HCT116 (cell line): ENCODE measurements around the gene ACER3. TPM values are rescaled to one million over a fixed set of nuclear protein-coding genes. Genes with fewer than 3 reads are reported as not detected.

ENCODE experiments used
- ATAC-seq: fragments of 200-7000 bp; cut with Tn5 transposase; 2 replicates; pipeline ENCODE4 v1.9.1; 2020; ENCODE audit warnings: mild to moderate bottlenecking, moderate library complexity
- BruUV-seq: library from RNA; stranded (reverse); fragments of 400-500 nt; replicated peaks from 2 replicates; lab custom pipeline; 2021; lab: Mats Ljungman, UMichigan
- CTCF ChIA-PET: fragments of 300-600 bp; sonication (Branson Sonifier 250); formaldehyde crosslinking; loops from one replicate; lab custom pipeline; 2021; ENCODE audit warnings: antibody characterized with exemption; lab: Charles Lee
- POLR2A ChIA-PET: fragments of 300-600, 350-600 bp; sonication (Branson Sonifier 250); formaldehyde crosslinking; loops from one replicate; lab custom pipeline; 2021; ENCODE audit warnings: antibody characterized with exemption; lab: Charles Lee
- RAD21 ChIA-PET, 2 experiments: fragments of 300-600 bp; sonication (Branson Sonifier 250); formaldehyde crosslinking; loops; one replicate each; lab custom pipeline; 2023; ENCODE audit warnings: low total read pairs in 2 of 2; ENCODE audit not compliant: uncharacterized antibody in 2 of 2, unreplicated experiment in 2 of 2, low non-redundant PET in 1 of 2; lab: Charles Lee
- DNase-seq: peaks from one replicate; pipeline ENCODE4 v3.0.0-alpha.2; 2010; ENCODE audit warnings: low read depth, low spot score
- H2AFZ ChIP-seq: fragments of 200-600 bp; shearing (Covaris generic), sonication (generic); 2 replicates; pipeline ENCODE4 v1.6.1; 2017; ENCODE audit warnings: low read depth, mixed run types, mixed read lengths, antibody characterized with exemption, low read length; ENCODE audit not compliant: poor library complexity, severe bottlenecking
- H3K27ac ChIP-seq: 2 replicates; pipeline ENCODE4 v1.5.1; 2012; ENCODE audit warnings: low read depth, low read length
- H3K27me3 ChIP-seq: fragments of 200-600 bp; sonication (generic); 2 replicates; pipeline ENCODE4 v1.6.1; 2016; ENCODE audit warnings: mixed run types, low read length, mixed read lengths; ENCODE audit not compliant: insufficient read depth
- H3K36me3 ChIP-seq, 2 experiments: fragments of 200-500 bp in 1 of 2; fragments of 200-600 bp in 1 of 2; sonication (Bioruptor generic) in 1 of 2; sonication (generic) in 1 of 2; 2 replicates each; pipeline versions ENCODE4 v1.5.1 to v1.6.1; 2014 to 2016; ENCODE audit warnings: low read length in 2 of 2, inconsistent platforms in 1 of 2, mixed read lengths in 1 of 2, mixed run types in 1 of 2; ENCODE audit not compliant: insufficient read depth in 2 of 2, control insufficient read depth in 1 of 2
- H3K4me1 ChIP-seq, 2 experiments: fragments of 200-600 bp in 1 of 2; sonication (generic) in 1 of 2; 2 replicates each; pipeline versions ENCODE4 v1.5.1 to v1.6.1; 2012 to 2017; ENCODE audit warnings: low read length in 2 of 2, inconsistent platforms in 1 of 2, mild to moderate bottlenecking in 1 of 2, mixed read lengths in 1 of 2, mixed run types in 1 of 2, moderate library complexity in 1 of 2; ENCODE audit not compliant: insufficient read depth in 2 of 2, control insufficient read depth in 1 of 2
- H3K4me2 ChIP-seq: fragments of 200-600 bp; sonication (generic); 2 replicates; pipeline ENCODE4 v1.6.1; 2017; ENCODE audit warnings: mixed run types, low read length, mixed read lengths
- H3K4me3 ChIP-seq, 2 experiments: fragments of 200-600 bp in 1 of 2; sonication (generic) in 1 of 2; replicated peaks in 1 of 2; 2 replicates each; pipeline ENCODE4 v1.5.1; 2011 to 2016; ENCODE audit warnings: low read length in 2 of 2, control low read depth in 1 of 2, low read depth in 1 of 2, mild to moderate bottlenecking in 1 of 2, mixed read lengths in 1 of 2, mixed run types in 1 of 2
- H3K79me2 ChIP-seq: fragments of 200-600 bp; sonication (generic); 2 replicates; pipeline ENCODE4 v1.6.1; 2017; ENCODE audit warnings: mild to moderate bottlenecking, mixed run types, low read length, moderate library complexity, mixed read lengths; ENCODE audit not compliant: insufficient read depth
- H3K9ac ChIP-seq: fragments of 200-600 bp; sonication (generic); 2 replicates; pipeline ENCODE4 v1.6.1; 2016; ENCODE audit warnings: low read length, mixed read lengths
- H3K9me2 ChIP-seq: fragments of 200-600 bp; sonication (generic), shearing (Covaris generic); 2 replicates; pipeline ENCODE4 v1.6.1; 2017; ENCODE audit warnings: mixed run types, mild to moderate bottlenecking, moderate library complexity; ENCODE audit not compliant: insufficient read depth
- H3K9me3 ChIP-seq, 2 experiments: fragments of 200-500 bp in 1 of 2; fragments of 200-600 bp in 1 of 2; sonication (Bioruptor generic) in 1 of 2; sonication (generic) in 1 of 2; 2 replicates each; pipeline ENCODE4 v1.6.1; 2014 to 2017; ENCODE audit warnings: low read length in 2 of 2, mixed read lengths in 2 of 2, inconsistent platforms in 1 of 2, low read depth in 1 of 2, mild to moderate bottlenecking in 1 of 2, mixed run types in 1 of 2, moderate library complexity in 1 of 2; ENCODE audit not compliant: control insufficient read depth in 1 of 2, insufficient read depth in 1 of 2
- H4K20me1 ChIP-seq: fragments of 200-600 bp; sonication (generic), shearing (Covaris generic); 2 replicates; pipeline ENCODE4 v1.6.1; 2017; ENCODE audit warnings: mixed run types, mild to moderate bottlenecking, moderate library complexity; ENCODE audit not compliant: insufficient read depth
- RAD21 ChIP-seq: IDR thresholded peaks from 2 replicates; pipeline ENCODE4 v1.6.1; 2012; ENCODE audit warnings: low read depth, mild to moderate bottlenecking
- intact Hi-C: fragments of 100-400 bp; cut with micrococcal nuclease; formaldehyde crosslinking; loops from 2 replicates; pipeline ENCODE4 v1.10.0; 2022
- total RNA-seq: library from RNA; stranded (reverse); gene quantifications from one replicate; pipeline ENCODE4 v1.2.1, GENCODE V29; 2021; ENCODE audit not compliant: unreplicated experiment
- TF ChIP-seq, protein P1 (sequence below): IDR thresholded peaks from 2 replicates; pipeline ENCODE4 v1.6.1; 2012; ENCODE audit warnings: low read depth
- TF ChIP-seq, protein P2 (sequence below), 3 experiments: fragments of 200-600 bp in 1 of 3; sonication (generic) in 1 of 3; IDR thresholded peaks in 2 of 3; conservative IDR thresholded peaks in 1 of 3; 2 replicates each; pipeline ENCODE4 v1.5.1; 2012 to 2017; ENCODE audit warnings: low read depth in 2 of 3, low read length in 2 of 3, antibody characterized with exemption in 1 of 3, borderline replicate concordance in 1 of 3, control low read depth in 1 of 3, mild to moderate bottlenecking in 1 of 3, mixed read lengths in 1 of 3, mixed run types in 1 of 3, moderate library complexity in 1 of 3; ENCODE audit not compliant: insufficient read depth in 1 of 3

The ACER3 gene
- total RNA-seq, 1 experiment from 2014 or later = 19.1 TPM

DNA sequence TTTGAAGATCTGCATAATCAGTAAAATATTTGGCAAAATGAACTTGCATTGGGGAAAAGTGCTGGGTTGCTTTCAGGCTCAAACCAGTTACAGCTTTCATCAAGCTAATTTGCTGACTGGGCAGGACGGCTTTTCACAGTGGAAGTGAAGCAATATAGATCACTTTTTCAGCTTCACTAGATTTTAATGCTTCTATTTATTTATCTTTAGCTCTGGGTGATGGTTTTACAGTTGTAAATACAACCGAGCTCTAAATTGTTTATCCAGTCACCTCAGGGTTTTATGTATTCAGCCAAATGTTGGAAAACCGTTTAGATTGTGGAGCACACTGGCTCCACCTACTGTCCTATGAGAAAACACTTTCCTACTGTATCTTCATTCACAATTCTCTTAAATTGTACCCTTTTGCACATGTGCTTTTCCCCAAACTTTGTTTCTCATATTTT, 58.2 kb downstream of the ACER3 start:
- no TSS peak for BruUV-seq
- no peak overlapping the region for H3K27ac ChIP-seq
- peaks cover 7 to 17% of the 10 kb centered on the region in 2 experiments; a peak in 3 of 4 replicates for H3K4me1 ChIP-seq
- ATAC-seq = peak; percentile 71; the same call in 1 of the 2 replicates
- no peaks in the 10 kb centered on the region for H3K9me2 ChIP-seq
- peak overlapping the region; percentile 45 for H3K4me2 ChIP-seq
- intact Hi-C loops = loop anchor here (1.0 kb wide), 3 partner anchors 112 to 185 kb away; no protein-coding TSS in a partner anchor
- TF ChIP-seq, protein P1, sequence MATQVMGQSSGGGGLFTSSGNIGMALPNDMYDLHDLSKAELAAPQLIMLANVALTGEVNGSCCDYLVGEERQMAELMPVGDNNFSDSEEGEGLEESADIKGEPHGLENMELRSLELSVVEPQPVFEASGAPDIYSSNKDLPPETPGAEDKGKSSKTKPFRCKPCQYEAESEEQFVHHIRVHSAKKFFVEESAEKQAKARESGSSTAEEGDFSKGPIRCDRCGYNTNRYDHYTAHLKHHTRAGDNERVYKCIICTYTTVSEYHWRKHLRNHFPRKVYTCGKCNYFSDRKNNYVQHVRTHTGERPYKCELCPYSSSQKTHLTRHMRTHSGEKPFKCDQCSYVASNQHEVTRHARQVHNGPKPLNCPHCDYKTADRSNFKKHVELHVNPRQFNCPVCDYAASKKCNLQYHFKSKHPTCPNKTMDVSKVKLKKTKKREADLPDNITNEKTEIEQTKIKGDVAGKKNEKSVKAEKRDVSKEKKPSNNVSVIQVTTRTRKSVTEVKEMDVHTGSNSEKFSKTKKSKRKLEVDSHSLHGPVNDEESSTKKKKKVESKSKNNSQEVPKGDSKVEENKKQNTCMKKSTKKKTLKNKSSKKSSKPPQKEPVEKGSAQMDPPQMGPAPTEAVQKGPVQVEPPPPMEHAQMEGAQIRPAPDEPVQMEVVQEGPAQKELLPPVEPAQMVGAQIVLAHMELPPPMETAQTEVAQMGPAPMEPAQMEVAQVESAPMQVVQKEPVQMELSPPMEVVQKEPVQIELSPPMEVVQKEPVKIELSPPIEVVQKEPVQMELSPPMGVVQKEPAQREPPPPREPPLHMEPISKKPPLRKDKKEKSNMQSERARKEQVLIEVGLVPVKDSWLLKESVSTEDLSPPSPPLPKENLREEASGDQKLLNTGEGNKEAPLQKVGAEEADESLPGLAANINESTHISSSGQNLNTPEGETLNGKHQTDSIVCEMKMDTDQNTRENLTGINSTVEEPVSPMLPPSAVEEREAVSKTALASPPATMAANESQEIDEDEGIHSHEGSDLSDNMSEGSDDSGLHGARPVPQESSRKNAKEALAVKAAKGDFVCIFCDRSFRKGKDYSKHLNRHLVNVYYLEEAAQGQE = no peak
- peak; percentile 91 for TF ChIP-seq RAD21
- TF ChIP-seq, protein P2, sequence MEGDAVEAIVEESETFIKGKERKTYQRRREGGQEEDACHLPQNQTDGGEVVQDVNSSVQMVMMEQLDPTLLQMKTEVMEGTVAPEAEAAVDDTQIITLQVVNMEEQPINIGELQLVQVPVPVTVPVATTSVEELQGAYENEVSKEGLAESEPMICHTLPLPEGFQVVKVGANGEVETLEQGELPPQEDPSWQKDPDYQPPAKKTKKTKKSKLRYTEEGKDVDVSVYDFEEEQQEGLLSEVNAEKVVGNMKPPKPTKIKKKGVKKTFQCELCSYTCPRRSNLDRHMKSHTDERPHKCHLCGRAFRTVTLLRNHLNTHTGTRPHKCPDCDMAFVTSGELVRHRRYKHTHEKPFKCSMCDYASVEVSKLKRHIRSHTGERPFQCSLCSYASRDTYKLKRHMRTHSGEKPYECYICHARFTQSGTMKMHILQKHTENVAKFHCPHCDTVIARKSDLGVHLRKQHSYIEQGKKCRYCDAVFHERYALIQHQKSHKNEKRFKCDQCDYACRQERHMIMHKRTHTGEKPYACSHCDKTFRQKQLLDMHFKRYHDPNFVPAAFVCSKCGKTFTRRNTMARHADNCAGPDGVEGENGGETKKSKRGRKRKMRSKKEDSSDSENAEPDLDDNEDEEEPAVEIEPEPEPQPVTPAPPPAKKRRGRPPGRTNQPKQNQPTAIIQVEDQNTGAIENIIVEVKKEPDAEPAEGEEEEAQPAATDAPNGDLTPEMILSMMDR (IDR thresholded peaks at IDR 0.05 in 2 of 3, conservative IDR thresholded peaks at IDR 0.05 in 1 of 3; ENCODE audit: borderline replicate concordance in 1 of 3, insufficient read depth in 1 of 3, low read depth in 2 of 3, low read length in 2 of 3) = peak; percentile 74 to 93 (median 82)
- POLR2A ChIA-PET = no interaction called here
- H3K36me3 ChIP-seq = no peaks in the 10 kb centered on the region
- RAD21 ChIA-PET = interaction anchor here (0.7 to 1.1 kb wide), 6 partner anchors 109 to 197 kb away, joined by 3 to 6 read pairs (median 4); no protein-coding TSS in a partner anchor
- no peak overlapping the region for H2AFZ ChIP-seq
- no peaks in the 10 kb centered on the region for H4K20me1 ChIP-seq
- no peak overlapping the region for H3K9ac ChIP-seq
- H3K79me2 ChIP-seq = no peaks in the 10 kb centered on the region; the same call in 1 of the 2 replicates
- H3K27me3 ChIP-seq = no peaks in the 10 kb centered on the region
- CTCF ChIA-PET = interaction anchor here (0.6 to 5.8 kb wide), 26 partner anchors 11 to 197 kb away, joined by 3 to 69 read pairs (median 4); no protein-coding TSS in a partner anchor
- peak; percentile 44 for DNase-seq
- H3K9me3 ChIP-seq = no peaks in the 10 kb centered on the region
- H3K4me3 ChIP-seq = no peak overlapping the region
